ENCODE measurements around the gene CIAO3.

Gene CIAO3

DNA sequence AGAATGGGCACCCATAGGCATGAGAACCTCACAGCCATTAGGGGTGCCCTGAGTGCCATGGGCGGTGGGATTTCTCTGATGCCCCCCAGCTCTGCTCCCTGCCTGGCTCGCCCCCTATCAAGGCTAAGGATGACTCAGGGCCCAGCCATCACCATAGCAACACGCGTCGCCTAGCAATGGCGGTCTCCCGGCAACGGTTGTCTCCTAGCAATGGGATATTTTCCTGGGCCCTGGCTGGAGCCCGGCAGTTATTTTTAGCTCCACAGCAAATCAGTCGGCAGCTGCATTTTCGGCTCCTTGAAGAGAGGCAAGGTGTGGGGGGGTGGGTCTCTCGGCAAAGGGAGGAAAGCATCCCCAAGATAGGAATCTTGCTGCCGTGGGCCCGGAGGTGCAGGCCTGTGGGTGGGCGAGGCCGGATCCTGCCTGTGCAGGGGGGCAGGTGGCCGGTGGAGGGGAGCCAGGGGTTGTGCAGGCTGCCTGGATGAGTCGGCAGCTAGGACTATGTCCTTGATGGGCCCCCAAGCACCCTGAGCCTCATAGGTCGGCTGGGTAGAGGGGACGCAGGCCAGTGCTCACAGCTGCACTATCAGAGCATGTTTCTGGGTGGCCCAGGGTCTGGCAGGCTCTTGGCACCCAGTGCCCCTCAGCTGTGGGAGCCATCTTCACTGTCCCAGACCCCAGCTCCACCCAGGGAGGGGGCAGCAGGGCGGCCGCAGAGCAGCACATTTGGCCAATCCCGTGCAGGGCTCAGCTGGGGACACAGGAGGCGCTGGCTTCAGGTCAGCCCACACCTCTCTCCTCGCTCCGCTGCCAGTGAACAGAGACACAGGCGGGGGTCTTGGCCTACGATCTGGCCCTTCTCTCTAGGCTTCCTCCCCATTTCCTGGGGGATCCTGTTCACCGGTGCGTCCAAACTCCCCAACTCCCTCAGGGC is 31.0 kb downstream of the CIAO3 start:
- peak; percentile 65 for DNase-seq (ENCODE audit: low read depth)

DNA sequence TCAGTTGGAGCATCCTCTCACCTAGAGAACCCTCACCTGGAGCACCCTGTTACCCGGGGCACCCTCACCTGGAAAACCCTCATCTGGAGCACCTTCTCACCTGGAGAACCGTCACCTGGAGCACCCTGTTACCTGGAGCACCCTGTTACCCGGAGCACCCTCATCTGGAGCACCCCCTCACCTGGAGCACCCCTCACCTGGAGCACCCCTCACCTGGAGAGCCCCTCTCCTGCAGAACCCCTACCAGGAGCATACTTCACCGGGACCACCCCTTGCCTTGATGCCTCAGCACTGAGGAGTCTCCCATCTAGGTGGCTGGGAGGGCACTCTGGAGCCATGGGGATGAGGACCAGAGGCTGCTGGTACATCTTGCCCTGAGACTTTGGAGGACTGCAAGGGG is 31.8 kb downstream of the CIAO3 start:
- no peak for DNase-seq (ENCODE audit: low read depth)

DNA sequence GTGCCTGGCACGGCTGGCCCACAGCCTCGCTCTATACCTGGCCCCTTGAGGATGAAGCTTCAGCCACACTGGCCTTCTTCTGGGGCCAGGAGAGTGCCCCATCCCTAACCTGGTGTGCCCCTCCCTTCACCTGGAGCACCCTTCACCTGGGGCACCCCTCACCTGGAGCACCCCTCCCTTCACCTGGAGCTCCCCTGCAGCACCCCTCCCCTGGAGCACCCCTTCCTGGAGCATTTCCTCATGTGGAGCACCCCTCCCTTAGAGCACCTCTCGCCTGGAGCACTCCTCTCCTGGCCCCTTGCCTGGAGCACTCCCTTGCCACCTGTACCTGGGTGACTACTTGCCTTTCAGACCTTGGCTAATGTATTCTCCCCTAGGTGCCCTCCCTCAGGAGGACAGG is 32.8 kb downstream of the CIAO3 start:
- no peak for DNase-seq (ENCODE audit: low read depth)

DNA sequence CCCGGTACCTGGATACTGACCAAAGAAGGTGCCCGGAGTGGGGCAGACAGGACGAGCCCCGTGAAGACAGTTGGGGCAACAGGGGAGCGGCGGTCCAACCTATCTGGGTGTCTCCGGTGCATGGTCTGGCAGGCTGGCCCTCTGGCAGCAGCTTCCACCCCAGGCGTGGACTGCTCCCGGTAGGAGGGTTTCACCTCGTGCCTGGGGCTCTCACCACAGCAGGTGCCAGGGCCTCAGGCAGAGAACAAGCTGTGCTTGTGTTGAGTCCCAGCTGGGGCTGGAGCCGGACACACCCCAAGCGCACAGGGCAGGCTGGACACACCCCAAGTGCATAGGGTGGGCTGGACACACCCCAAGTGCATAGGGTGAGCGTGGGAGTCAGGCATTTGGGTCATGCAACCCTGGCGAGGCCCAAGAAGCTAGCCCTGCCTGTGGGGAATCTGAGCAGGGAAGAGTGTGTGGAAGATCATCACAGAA is 33.7 kb downstream of the CIAO3 start:
- no peak for DNase-seq (ENCODE audit: low read depth)

DNA sequence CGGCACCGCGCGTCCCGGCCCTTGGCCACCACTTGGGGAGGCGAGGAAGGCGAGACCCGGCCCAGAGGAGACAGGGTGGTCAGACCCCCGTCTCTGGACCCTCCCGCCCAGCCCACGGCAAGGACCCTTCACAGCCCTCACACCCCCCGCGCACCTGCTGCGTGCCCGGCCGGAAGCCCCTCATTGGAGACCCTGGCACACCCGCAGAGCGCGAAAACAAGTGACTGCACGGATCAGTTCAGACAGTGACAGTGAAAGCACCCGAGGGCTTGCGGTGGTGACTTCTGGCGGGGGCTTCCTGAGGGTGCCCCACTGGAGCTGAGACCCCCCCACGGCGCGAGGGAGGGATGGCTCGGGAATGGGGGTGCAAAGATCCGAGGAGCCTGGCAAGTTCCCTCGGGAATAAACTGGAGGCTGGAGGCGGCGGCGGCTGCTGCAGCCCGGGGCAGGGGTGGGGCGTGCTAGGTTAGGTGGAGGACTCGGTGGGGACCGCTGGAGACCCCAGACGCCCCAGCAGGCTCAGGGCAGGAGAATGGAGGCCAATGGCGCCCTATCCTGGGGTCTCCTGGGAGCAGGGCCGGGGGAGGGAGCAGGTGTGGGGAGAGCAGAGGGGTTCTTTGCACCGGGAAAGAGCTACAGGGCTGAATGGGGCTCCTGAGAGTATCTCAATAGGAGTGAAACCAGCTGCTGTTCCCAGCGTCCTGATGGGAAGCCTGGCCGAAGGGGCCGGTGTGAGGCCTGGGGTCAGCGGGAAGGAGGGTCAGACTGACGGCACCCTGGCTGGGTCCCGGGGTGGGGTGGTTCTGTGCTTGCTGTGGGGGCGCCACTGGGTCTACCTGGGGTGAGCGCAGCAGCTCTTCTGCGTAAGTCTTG is 34.4 kb downstream of the CIAO3 start:
- no peak for DNase-seq (ENCODE audit: low read depth)

DNA sequence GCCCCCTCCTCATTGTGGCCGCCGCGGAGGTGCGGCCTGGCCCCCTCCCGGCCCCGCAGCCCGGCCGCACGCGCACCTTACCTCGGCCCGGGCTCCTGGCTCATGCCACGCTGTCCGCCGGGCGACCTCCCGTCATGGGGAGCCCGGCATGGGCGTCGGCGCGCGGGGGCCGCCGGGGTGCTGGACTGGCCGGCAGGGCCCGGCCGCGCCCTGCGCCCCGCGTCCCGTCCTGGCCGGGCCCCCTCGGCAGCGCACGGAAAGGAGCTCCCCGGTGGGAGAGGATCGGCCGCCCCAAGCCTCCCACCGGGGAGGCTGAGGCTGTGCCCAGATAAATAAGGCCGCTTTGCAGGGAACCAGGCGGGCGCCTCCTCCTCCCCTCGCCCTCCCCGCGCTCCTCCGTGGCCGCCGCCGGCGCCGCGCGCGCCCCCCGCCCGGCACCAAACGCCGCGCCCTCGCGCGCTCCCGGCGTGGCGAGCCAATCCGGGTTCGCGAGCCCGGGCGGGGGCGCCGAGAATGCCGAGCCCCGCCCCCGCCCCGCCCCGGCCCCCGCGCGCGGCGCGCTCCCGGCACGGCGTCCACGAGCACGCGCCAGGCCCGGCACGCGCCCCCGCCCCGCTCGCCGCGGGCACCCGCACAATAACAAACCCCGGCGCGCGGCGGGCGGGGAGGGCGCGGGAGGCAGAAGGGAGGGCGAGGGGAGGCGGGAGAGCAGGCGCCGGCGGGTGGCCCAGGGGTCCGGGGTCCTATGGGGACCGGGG is 35.2 kb downstream of the CIAO3 start, which contains the start of gene FBXL16:
Gene FBXL16, minus strand, starts transcription at position 371 of the 758 bp plus-strand sequence. CDS start 8,396 bp downstream, outside the sequence.
- no peak for DNase-seq (ENCODE audit: low read depth)

DNA sequence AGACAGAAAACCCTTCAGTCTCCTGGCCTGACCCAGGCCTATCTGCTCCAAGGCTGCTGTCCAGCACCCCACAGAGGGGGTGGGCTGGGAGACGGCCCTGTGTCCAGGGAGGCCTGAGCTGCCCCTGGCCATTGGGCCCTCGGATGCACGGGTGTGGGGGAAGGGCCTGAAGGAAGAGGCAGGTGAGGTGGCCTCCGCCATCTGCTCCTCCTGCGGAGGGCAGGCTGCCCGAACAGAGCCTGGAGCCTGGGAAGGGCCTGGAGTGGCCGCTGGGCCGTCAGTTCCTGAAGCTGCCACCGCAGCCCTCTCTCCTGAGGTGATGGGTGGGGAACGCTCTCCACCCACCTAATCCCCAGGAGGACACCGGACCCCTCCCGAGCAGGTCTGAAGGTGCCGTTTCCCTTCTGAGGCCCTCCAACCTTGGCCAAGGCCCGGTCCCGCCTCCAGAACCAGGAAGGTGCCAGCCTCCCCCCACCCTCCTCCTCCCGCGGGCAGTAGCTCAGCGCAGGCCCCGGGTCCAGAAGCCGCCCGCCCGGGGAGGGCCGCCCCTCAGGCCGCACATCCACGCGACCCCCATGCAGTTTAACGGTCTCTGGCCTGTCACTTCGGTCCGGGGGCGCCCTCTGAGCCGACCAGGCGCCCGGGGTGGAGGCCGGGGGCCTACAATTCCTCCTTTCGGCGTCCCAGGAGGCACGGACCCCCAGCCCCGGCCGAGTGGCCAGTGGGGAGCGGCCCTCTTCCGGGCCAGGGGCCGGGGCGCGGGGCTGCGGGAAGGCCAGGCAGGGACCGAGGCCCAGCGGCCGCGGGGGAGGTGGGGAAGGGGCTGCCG is 36.0 kb downstream of the CIAO3 start:
- no peak for DNase-seq (ENCODE audit: low read depth)

DNA sequence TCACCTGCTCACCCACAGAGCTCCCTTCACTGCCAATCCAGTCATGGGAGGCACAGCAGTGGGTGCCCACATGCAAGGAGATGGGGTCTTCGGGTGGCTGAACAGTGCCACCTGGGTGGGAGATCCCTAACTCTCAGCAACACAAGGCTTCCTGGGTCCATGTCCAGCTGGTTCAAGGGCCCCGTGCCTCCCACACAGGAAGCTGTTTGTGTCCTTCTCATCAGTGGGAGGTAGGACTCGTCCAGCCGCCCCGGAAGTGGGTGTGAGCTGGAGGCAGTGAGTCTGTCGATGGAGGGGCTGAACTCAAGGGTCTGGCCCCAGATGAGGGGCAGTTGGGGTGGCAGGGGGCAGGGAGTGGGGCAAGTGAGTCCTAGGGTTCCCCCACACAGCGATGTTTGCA is 36.8 kb downstream of the CIAO3 start:
- DNase-seq (ENCODE audit: low read depth): no peak

DNA sequence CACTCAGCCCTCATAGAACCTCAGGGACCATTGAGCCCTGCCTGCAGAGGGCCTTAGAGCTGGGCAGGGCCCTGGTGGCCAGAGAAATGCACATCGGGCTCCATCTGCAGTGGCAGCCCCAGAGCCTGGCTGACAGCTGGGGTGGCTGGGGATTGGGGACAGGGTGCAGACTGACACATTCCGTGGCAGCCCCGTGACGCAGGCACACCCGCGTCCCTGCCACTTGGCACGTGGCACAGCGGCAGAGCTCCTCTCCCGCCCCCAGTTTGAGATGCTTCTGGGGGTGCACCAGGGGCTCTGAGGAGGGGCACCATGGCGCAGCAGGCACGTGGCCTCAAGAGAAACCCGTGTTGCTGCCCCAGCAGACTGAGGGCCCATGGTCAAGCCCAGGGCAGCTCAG is 37.4 kb downstream of the CIAO3 start:
- no peak for DNase-seq (ENCODE audit: low read depth)

DNA sequence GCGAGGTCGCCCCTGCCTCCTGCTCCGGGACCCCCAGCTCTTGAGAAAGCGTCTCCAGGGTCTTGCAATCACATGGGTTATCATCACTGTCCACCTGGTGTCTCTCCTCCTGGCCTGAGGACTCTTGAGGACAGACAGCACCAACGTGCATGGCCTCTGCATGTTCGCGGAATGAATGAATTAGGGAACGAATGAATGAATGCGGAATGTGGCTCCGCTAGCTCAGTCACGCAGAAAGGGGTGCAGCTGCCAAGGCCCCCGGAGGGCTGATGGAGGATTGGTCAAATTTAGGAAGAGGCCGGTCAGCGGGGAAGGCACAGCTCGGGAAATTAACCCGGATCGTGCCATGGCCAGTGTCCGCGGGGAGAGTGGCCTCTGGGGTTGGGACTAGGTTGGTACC is 38.5 kb downstream of the CIAO3 start:
- DNase-seq (ENCODE audit: low read depth): no peak

DNA sequence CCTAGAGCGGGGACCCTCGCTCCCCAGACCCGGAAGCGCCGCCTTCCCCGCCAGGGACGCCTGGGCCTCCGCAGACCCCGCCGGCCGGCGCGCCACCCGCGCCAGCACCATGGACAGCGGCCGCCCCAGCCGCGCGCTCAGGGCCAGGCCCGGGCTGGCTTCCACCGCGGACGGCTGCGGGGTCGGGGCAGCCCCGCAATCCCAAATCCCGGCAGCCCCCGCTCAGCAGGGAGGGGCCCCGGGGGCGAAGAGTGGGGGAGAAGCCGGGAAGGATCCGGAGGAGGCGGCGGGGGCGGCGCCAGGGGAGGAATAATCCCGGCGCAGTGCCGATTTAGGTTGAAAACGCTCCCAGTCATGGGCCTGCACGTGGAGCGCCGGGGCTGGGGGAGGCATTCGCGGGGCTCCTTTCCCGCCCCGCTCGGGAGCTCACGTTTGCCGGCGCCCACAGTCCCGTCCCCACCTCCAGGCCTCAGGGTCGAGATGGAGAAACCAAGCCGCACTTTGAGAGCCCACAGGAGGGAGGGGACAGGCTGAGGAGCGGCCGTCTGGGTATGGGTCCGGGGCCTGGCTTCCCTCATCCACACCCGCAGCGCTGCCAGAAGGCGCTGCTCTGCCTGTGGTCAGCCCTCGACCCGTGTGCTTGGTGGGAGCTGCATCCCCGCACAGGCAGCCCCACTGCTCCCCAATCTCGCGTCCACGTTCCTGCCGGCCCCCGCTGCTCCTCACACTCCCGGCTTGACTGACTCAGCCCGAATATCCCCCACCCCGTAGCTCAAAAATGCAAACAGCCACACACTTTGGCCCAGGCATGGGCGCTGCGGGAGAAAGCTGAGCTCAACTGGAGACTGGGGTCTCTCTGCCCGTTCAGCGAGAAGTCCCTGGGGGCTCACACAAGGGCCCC is 39.9 kb downstream of the CIAO3 start:
- DNase-seq (ENCODE audit: low read depth): no peak

DNA sequence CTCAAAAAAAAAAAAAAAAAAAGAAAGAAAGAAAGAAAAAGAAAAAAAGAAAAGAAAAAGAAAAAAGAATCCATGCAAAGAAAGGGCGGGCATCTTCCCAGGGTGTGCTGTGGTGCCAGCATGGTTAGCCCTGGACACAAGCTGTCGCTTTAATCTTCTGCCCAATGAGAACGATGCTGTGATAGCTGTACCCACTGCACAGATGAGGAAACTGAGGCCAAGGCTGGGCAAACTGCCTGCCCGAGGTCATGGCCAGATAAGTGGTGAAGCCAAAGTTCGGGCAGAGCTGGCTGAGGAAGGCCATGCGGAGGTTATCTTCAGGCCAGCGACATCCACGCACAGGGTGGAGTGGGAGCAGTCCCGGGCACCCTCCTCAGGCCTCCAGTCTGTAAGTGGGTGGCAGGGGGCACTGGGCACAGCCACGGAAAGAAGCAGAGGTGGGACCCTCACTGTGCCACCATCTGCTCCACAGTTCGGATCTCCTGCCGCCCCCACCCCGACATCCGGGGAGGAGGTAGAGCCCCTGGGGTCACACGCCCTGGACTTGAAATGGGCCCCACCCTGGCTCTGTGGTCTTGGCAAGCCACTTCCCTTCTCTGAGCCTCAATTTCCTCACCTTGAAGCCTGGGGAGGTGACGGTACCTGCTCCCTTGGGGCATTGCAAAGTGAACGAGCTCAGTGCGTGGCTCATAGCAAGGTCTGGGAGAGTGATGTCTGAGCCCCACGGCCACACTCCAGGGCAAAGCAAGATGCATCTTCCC is 41.7 kb downstream of the CIAO3 start:
- no peak for DNase-seq (ENCODE audit: low read depth)

DNA sequence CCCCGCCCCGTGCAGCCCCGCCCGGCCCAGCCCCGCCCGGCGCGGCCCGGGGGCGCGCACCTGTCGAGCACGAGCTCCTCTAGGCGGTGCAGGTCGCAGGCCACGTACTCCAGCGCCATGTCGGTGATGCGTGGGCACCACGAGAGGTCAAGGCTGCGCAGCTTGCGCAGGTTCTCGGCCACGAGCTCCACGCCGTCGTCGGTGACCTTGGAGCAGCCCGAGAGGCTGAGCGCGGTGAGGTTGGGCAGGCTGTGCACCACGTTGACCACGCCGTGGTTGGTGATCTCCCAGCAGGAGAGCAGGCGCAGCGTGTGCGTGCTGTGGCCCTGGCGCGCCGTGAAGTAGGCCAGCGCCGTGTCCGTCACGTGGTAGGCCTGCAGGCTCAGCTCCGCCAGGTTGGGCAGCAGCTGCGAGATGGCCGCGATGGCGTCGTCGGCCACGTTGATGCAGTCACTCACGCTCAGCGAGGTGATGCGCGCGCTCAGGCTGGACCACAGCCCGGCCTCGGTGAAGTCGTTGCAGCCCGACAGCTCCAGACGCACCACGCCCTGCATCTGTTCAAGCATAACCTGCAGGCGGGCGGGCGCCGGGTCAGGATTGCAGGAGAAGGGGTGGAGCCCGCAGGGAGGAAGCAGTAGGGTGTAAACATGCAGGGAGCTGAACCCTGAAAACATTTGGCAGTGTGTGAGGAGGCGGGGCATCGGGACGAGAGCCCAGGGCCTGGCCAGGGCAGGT is 45.3 kb downstream of the CIAO3 start:
- DNase-seq (ENCODE audit: low read depth): no peak

DNA sequence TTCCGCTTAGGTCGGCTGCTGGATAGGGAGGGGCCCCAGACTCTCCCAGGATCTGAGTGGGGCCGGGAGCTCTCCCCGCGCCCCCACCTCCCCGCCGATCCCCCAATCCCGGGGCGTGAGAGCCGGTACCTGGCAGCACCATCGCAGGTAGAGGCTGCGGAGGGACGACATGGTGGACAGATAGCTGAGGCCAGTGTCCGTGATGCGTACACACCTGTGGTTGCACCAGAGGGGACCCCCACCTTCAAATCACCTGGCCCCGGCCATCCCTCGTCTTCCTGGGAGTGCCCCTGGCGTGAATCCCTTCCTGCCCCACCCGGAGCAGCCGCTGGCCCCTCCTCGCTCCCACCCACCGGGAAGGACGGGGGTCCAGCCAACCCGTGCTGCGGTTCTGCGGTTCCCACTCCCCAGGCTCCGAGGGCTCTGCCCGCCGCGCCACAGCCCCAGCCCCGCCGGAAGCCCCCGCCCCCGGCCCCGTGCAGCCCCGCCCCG is 45.9 kb downstream of the CIAO3 start:
- DNase-seq (ENCODE audit: low read depth): no peak

DNA sequence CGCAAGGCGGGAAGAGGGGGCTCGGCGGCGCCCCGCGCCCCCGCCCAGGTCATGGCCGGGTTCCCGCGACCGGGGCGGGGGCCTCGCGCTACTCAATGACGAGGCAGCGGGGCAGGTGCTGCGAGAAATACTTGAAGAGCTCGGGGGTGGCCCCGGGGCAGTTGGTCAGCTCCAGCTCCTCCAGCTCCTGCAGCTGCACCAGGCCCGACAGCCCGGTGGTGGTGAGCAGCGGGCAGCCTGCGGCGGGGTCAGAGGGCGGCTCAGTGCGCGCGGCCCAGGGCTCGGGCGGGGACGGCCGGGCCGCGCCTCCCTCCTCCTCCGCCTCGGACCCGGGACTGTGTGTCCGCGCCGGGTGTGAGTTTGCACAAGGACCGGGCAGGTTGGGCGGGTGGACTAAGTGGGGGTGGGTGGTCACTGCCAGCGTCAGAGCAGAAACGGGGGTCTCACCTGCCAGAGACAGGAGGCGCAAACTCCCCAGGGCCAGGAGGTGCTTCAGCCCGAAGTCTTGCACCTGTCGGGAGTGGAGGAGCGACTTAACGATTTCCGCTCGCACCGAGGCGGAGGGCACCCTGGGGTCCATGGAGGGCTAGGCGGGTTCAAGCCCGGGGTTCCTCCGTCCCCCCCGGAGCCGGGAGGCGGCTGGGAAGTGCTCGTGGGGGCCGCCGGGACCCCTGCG is 46.5 kb downstream of the CIAO3 start:
- no peak for DNase-seq (ENCODE audit: low read depth)

DNA sequence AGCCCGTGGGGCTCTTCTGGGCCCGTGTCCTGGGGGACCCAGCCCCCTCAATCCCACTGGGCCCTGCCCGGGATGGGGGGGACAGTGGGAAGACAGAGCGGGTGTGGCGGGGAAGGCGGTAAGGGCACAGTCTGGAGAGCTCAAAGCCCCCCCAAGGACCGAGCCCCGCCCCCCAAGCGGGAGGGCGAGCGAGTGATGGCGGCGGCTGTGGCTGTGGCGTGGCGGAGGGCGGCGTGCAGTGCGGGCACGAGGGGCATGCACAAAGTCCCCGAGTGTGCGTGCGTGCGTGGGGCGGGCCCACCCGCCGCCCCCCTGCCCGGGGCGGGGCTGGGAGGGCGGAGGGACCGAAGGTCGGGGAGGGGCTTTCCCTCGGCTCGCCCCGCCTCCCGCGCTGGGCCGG is 47.0 kb downstream of the CIAO3 start:
- DNase-seq (ENCODE audit: low read depth): no peak

DNA sequence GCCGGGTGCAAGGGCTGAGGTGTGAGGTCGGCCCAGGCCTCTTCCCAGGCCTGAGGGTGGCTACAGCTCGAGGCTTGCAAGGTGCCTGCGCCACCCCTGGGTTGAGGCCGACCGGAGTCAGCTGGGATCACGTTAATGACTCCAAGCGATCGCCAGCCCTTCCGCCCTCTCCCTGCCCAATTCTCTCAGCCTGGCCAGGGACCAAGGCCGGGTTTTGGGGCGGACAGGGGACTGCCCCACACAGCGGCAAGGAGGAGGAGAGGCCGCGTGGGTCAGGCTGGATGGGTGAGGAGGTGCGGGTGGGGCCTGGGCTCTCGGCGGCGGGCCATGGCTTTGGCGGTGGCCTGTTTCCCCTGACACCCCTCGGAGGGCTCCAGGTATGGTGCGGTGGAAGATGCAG is 47.4 kb downstream of the CIAO3 start:
- DNase-seq (ENCODE audit: low read depth): no peak

Measured in stromal cell of bone marrow (primary cell).